GM21390 (cell line): ENCODE data around the gene PRKCI.
"Not testable (repeated sequence)": the region's sequence is repeated elsewhere in the genome, so short reads cannot be mapped to it uniquely, and the experiment has no call there.

ENCODE experiments used
- ATAC-seq: cut with Tn5 transposase; IDR thresholded peaks from one replicate; pipeline ENCODE4 v1.9.1; 2021; ENCODE audit not compliant: unreplicated experiment

PRKCI gene

DNA sequence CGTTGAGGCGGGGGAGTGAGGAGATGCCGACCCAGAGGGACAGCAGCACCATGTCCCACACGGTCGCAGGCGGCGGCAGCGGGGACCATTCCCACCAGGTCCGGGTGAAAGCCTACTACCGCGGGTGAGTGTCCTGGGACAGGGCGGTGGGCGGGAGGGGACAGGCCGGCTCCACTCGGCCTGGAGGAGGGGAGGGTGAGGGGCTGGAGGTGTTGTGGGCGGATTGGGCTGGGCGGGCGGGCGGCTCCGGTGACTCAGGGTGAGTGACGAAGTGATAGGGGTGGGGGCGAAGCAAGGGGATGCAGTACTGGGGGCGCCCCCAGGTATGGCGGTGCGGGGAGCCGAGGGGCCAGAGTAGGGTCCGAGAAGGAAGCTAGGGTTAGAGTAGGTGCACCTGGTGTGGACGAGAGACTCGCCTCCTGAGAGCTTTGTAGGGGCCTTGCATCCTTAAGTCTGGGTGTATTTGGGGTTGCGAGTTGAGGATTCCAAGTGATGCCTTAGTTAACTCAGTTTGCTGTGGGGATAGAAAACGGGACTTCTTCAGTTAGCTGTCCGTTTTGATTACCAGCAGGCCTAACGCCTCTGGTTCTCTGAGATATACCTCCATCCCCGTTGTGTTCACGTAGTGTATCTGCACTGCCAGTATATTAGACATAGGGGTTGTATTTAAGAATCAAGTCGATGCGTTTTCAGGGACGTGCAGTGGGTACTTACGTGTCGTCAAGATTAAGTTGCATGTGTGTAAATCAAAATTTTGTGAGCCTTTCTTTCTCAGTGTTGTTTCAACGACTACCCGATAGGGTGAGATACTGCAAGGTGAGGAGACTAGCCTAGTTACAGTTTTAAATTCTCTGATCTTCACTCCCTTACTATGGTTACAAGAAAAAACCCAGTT, 670 bp downstream of the PRKCI start:
- ATAC-seq = peak; percentile 18

GRCh38 chr3:170225166-170225565, 2.9 kb downstream of the PRKCI start:
- ATAC-seq = no peak

DNA sequence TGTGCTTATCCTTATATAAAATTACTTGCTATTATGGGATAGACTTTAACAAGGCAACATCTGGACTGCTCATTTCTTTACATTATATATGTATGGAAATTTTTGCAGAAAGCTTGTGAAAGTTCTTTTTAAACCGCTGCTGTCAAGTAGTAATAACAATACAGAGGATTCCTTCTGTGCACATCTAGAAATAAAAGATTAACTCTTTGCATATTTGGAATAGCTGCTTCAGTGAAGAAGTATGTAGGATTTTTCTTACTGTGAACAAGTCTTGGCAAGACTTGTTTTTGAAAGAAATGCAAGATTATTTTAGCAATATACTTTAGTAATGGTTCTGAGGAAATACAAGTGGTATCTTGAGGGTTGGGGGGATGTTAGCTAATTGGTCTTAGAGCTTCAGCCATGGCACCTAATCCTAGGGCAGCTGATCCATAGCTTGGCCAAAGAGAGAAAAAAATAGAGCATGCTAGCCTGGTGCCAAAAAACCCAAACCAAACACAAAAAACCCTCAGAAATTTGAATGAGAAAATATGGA, 4.3 kb downstream of the PRKCI start:
- no peak for ATAC-seq

DNA sequence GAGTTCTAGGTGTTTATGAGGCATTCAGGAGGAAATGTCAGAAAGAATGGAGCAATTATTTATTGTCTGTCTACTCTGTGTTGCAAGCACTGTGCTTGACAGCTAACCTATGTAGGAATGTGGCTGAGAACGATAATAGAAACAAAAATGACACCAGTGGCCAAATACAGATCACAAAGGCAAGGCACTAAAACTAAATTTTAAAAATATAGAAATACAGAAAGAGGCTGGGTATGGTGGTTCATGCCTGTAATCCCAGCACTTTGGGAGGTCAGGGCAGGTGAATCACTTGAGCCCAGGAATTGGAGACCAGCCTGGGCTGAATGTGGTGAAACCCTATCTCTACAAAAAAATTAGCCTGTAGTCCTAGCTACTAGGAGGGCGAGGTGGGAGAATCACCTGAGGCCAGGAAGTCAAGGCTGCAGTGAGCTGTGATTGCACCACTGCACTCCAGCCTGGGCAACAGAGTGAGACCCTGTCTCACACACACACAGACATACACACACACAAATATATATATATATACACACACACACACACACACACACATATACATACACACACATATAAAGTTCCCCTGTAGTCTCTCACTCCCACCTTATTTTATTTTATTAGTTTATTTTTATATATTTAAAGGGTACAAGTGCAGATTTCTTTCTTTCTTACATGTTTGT, 6.0 kb downstream of the PRKCI start:
- ATAC-seq = no peak

- no peak for ATAC-seq
Observed at GRCh38 chr3:170232266-170232665, 10.0 kb downstream of the PRKCI start.

DNA sequence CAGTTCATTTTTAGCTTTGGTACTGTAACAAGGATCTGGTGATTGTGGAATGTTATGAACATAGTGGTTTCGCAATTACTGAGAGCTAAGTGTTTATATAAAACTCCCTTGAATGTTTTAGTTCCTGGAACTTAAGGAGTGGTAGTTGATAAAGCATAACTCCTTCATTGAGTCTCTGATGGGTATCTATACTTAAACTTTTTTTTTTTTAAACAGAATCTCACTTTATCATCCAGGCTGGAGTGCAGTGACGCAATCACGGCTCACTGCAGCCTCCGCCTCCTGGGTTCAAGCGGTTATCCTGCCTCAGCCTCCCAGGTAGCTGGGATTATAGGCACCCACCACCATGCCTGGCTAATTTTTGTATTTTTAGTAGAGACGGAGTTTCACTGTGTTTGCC, 11.3 kb downstream of the PRKCI start:
- ATAC-seq = no peak

DNA sequence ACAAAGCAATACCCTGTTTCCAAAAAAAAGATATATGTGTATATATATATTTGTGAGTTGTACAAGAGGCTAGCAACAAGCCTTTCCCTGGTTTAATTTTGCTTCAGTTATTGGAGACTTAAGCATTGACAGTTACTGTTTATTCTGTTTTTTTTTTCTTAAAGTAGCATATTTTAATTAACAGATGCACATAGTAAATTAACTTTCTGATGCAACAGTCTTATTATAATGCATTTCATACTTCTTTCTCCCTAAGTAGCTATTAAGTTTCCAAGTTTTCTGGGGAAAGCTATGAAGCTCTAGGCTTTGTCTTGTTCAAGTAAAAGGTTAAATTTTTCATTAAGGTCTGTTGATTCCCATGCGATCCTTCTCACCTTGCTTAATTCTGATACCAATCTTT, 17.9 kb downstream of the PRKCI start:
- ATAC-seq = no peak

DNA sequence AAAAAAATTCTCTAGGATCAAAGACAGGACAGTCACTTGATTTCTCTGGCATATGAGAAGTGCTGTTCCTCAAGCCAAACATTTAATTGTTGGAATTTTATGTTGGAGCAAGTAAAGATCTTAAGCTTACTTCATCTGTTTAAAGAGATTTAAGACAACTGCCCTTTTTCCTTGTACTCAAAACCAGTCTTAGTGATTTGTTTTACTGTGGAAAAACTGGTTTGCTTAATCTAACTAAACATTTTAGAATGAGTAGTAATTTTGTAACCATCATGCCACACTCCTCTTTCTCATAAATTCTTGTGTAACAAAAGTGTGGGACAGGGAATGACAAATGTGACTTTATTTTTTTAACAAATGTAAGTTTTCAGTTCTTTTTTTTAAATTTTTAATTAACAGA, 18.4 kb downstream of the PRKCI start:
- no peak for ATAC-seq

DNA sequence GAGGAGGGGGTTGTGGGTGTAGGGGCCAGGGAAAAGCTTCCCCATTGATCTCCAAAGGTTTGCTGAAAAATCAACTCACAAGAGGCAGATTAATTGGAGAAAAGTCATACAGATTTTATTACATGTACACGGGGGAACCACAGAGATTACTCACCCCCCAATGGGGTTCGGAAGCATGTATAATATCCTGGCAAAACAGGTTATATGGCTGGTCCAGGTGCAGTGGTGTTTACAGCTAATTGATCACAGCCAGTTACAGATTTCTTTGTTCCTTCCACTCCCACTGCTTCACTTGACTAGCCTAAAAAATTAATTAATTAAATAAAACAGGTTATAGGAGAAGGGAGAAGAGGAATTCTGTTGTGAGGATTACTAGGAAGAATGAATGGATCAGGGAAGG, 22.4 kb downstream of the PRKCI start:
- ATAC-seq = no peak

- no peak for ATAC-seq
Observed at GRCh38 chr3:170247875-170248274, 25.7 kb downstream of the PRKCI start.

DNA sequence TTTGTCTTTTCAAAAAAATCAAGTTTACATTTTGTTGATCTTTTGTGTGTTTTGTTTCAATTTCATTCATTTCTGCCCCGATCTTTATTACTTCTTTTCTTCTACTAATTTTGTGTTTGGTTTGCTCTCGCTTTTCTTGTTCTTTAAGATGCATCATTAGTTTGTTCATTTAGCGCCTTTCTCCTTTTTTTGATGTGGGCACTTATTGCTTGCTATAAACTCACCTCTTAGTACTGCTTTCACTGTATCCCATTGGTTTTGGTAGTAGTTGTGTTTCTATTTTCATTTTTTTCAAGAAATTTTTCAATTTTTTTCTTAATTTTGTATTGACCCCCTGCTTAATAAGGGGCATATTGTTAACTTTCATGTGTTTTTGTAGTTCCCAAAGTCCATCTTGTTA, 34.4 kb downstream of the PRKCI start:
- ATAC-seq = no peak

DNA sequence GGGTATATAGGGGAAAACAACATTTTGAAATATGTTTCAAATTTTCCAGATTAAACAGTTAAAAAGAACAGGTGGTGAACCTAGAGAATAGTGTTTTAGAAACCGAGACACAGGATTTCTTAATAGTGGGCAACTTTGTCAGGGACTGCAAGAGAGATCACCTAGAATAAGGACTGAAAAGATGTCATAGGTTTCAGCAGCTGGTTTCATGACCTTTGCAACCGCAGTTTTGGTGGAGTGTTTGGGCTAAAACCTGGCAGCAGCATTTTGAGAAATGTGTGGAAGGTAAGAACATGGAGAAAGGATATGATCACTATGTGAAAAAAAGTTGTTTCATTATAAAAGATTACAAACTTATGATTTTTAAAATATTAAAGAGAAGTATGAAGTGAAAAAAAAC, 34.9 kb downstream of the PRKCI start:
- ATAC-seq = peak; percentile 71

GRCh38 chr3:170258105-170258487, 35.9 kb downstream of the PRKCI start:
- ATAC-seq = peak; percentile 17

DNA sequence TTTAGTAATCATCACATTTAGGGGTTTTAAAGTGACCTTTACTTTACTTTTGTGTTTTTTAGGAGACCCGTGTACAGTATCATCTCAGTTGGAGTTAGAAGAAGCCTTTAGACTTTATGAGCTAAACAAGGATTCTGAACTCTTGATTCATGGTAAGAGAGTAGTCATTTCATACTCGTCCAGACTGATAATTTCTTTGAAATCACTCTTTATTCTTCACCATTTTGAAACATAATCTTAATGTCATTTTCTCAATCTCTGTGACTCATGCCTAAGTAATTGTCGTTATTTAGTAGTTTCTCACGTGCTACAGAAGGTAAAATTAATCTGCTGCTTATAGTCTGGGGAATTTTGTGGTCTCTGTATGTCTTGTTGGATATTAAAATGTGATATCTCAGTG, 37.7 kb downstream of the PRKCI start:
- ATAC-seq = no peak

DNA sequence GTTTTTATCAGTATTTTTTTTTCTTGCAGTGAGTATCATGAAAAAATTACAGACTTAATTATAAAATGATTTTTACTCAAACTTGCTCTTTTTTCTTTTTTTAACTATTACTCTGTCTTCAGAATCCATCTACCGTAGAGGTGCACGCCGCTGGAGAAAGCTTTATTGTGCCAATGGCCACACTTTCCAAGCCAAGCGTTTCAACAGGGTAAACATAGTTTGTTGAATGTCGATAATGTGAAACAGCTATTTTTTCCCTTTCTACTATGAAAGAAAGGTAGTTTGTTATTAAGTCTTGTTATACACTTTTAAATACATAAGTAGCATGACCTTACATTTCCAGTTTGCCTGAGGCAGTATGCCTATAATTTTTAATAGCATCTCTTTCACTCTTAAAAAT, 45.6 kb downstream of the PRKCI start:
- ATAC-seq = no peak

GRCh38 chr3:170269673-170270254, 47.5 kb downstream of the PRKCI start:
- not testable (repeated sequence) for ATAC-seq

DNA sequence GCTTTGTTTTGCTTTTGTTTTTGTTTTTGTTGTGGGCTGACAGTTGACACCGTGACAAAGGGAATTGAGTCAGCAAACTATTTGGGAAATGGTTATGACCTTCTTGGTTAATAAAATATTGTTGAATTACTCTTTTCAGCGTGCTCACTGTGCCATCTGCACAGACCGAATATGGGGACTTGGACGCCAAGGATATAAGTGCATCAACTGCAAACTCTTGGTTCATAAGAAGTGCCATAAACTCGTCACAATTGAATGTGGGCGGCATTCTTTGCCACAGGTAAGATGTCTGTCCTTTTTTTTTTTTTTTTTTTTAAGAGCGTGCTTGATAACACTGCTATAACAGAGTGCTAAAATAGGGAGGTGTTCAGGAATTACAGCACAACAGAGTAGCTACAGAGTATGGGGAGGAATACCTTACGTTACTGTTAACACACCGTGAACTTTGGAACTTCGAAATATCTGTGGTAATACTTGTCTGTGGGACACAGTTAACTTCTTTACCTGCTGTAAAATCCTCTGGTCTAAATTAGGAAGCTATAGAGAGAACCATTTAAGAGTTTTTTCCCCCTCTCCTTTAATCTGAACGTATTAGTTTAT, 48.2 kb downstream of the PRKCI start:
- no peak for ATAC-seq

DNA sequence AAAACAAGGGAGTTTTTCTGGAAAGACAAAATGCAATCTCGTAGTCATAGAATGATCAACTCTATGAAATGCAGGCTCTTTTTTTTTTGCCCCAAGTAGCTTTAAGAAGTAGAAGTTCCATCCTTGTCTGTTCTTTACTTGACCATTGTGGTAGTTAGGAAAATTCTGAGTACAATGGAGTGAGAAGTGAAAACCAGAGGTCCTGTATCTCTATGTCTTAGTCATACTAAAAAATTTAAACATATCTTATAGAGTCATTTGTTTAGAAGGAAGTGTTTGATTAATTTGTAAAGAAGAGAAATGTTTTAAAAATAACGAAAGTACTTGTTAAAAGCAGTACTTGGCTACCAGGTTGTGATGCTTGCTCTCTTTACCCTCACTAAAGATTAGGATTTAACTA, 52.4 kb downstream of the PRKCI start:
- no peak for ATAC-seq

- no peak for ATAC-seq
Observed at GRCh38 chr3:170275832-170276231, 53.6 kb downstream of the PRKCI start.

- not testable (repeated sequence) for ATAC-seq
Observed at GRCh38 chr3:170277311-170277710, 55.1 kb downstream of the PRKCI start.

DNA sequence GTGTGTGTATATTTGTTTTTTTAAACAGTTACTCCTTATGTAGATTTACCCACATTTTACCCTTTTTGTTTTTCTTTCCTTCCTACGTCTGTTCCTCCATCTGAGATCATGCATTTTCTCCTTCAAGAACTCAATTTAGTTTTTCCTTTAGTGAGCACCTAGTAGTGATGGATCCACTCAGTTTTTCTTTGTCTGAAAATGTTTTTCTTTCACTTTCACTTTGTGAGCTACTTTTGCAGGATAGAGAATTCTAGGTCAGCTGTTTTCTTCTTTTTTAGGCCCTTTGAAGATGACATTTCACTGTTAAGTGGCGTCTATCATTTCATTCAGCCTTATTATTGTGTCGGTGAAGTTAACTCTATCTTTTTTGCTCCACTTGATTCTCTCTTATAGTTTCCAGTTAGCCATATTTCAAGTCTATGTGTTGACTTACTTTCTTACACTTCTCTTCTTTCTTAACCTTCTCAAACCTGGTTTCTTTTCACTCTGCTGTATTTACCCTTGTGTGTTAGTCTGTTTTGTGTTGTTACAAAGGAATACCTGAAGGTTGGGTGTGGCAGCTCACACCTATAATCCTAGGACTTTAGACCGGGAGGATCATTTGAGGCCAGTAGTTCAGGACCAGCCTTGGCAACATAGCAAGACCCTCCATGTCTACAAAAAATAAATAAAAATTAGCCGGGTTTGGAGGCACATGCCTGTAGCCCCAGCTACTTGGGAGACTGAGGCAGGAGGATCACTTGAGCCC, 55.8 kb downstream of the PRKCI start:
- ATAC-seq = no peak
